HepG2 (cell line): ENCODE measurements around the gene SLC9B2. TPM values are rescaled to one million over a fixed set of nuclear protein-coding genes. Genes with fewer than 3 reads are reported as not detected.

Experiments
- CEBPB ChIP-seq: IDR thresholded peaks from 2 replicates; pipeline ENCODE4 v1.6.1; 2011; ENCODE audit warnings: low read depth, low read length, improper control_type of control experiment, borderline replicate concordance
- CTCF ChIP-seq: sonication (generic); formaldehyde crosslinking; IDR thresholded peaks from 2 replicates; pipeline ENCODE4 v1.5.0; 2020; ENCODE audit warnings: mild to moderate bottlenecking, missing genetic modification reagents, moderate library complexity
- HOMEZ ChIP-seq: IDR thresholded peaks from 2 replicates; pipeline ENCODE4 v1.6.1; 2016; ENCODE audit warnings: low read depth
- PHB2 ChIP-seq: fragments of 450-650 bp; IDR thresholded peaks from 2 replicates; pipeline ENCODE4 v1.6.1; 2018; ENCODE audit not compliant: partially characterized antibody
- RAD21 ChIP-seq: fragments of 450-650 bp; formaldehyde crosslinking; IDR thresholded peaks from 2 replicates; pipeline ENCODE4 v1.5.0; 2020; ENCODE audit warnings: mild to moderate bottlenecking
- RFXAP ChIP-seq: sonication (generic); formaldehyde crosslinking; IDR thresholded peaks from 2 replicates; pipeline ENCODE4 v1.4.0; 2020; ENCODE audit warnings: missing genetic modification reagents, borderline replicate concordance
- RXRB ChIP-seq: IDR thresholded peaks from 2 replicates; pipeline ENCODE4 v1.6.1; 2016; ENCODE audit warnings: borderline replicate concordance, missing genetic modification reagents, missing compliant biosample characterization
- STAG1 ChIP-seq: sonication (generic); formaldehyde crosslinking; IDR thresholded peaks from 2 replicates; pipeline ENCODE4 v1.4.0; 2020; ENCODE audit warnings: missing genetic modification reagents
- THAP11 ChIP-seq: IDR thresholded peaks from 2 replicates; pipeline ENCODE4 v1.6.1; 2016; ENCODE audit warnings: missing biosample characterization, missing genetic modification reagents
- ZC3H13 ChIP-seq: sonication (generic); formaldehyde crosslinking; IDR thresholded peaks from 2 replicates; pipeline ENCODE4 v1.8.1; 2023; ENCODE audit warnings: mild to moderate bottlenecking, missing genetic modification reagents, moderate library complexity
- ZNF547 ChIP-seq: sonication (generic); formaldehyde crosslinking; IDR thresholded peaks from 2 replicates; pipeline ENCODE4 v1.5.1; 2020; ENCODE audit warnings: mild to moderate bottlenecking, missing genetic modification reagents
- ZNF572 ChIP-seq: sonication (generic); formaldehyde crosslinking; IDR thresholded peaks from 2 replicates; pipeline ENCODE4 v1.5.1; 2020; ENCODE audit warnings: mild to moderate bottlenecking, missing genetic modification reagents
- ZSCAN31 ChIP-seq: sonication (generic); formaldehyde crosslinking; IDR thresholded peaks from 2 replicates; pipeline ENCODE4 v1.5.0; 2020; ENCODE audit warnings: low read depth, mild to moderate bottlenecking, missing genetic modification reagents
- polyA plus RNA-seq, 8 experiments: library from polyadenylated mRNA; depleted of rRNA in 3 of 8; stranded (reverse) in 7 of 8; unstranded in 1 of 8; fragments of >200 nt; fragmentation: Illumina TruSeq in 4 of 8; extraction: Trizol in 4 of 8; gene quantifications; 2 replicates each; pipeline versions ENCODE4 v1.2.1 to v1.2.3, GENCODE V29; 2011 to 2016; ENCODE audit warnings: low read depth in 4 of 8, missing spikeins in 1 of 8, mixed read lengths in 1 of 8; ENCODE audit not compliant: insufficient read depth in 1 of 8
- total RNA-seq, 5 experiments: library from RNA; depleted of rRNA; stranded (reverse); fragments of >200 nt; fragmentation: Illumina TruSeq; extraction: Trizol; gene quantifications; 2 replicates each; pipeline ENCODE4 v1.2.3, GENCODE V29; 2016; ENCODE audit warnings: low read depth in 1 of 5
- TF ChIP-seq, protein P1 (sequence below), 2 experiments: sonication (generic) in 1 of 2; formaldehyde crosslinking in 1 of 2; IDR thresholded peaks; 2 replicates each; pipeline versions ENCODE4 v1.4.0 to v1.6.1; 2018 to 2020; ENCODE audit warnings: missing genetic modification reagents in 2 of 2, borderline replicate concordance in 1 of 2, low read depth in 1 of 2, mild to moderate bottlenecking in 1 of 2, missing biosample characterization in 1 of 2
- TF ChIP-seq, protein P2 (sequence below): sonication (generic); formaldehyde crosslinking; IDR thresholded peaks from 2 replicates; pipeline ENCODE4 v1.4.0; 2020; ENCODE audit warnings: missing genetic modification reagents

SLC9B2 gene
- total and polyA plus RNA-seq, 2 of the 13 experiments (the other 11 are each of a cell fraction or from before 2014, with no cell fraction given), result 23.5 to 38.5 TPM

- TF ChIP-seq ZC3H13, result no peak
- TF ChIP-seq HOMEZ (CRISPR knock-in tag), result peak; percentile 32; the same call in 1 of the 2 replicates
- no peak for TF ChIP-seq RFXAP
- TF ChIP-seq CTCF (CRISPR knock-in tag), result peak; percentile 90
- TF ChIP-seq RXRB (CRISPR knock-in tag), result 0 out of 2 replicates have a peak, but pooled peaks have one; percentile 15
- TF ChIP-seq ZSCAN31 (CRISPR knock-in tag), result no peak
- TF ChIP-seq, protein P1, sequence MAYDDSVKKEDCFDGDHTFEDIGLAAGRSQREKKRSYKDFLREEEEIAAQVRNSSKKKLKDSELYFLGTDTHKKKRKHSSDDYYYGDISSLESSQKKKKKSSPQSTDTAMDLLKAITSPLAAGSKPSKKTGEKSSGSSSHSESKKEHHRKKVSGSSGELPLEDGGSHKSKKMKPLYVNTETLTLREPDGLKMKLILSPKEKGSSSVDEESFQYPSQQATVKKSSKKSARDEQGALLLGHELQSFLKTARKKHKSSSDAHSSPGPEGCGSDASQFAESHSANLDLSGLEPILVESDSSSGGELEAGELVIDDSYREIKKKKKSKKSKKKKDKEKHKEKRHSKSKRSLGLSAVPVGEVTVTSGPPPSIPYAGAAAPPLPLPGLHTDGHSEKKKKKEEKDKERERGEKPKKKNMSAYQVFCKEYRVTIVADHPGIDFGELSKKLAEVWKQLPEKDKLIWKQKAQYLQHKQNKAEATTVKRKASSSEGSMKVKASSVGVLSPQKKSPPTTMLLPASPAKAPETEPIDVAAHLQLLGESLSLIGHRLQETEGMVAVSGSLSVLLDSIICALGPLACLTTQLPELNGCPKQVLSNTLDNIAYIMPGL (CRISPR knock-in tag; IDR thresholded peaks at IDR 0.05; ENCODE audit: borderline replicate concordance in 1 of 2, low read depth in 1 of 2), result 0 out of 4 replicates have a peak, but pooled peaks of 1 of the 2 experiments have one; percentile 53
- TF ChIP-seq ZNF572 (CRISPR knock-in tag), result no peak
- TF ChIP-seq PHB2, result no peak
- TF ChIP-seq, protein P2, sequence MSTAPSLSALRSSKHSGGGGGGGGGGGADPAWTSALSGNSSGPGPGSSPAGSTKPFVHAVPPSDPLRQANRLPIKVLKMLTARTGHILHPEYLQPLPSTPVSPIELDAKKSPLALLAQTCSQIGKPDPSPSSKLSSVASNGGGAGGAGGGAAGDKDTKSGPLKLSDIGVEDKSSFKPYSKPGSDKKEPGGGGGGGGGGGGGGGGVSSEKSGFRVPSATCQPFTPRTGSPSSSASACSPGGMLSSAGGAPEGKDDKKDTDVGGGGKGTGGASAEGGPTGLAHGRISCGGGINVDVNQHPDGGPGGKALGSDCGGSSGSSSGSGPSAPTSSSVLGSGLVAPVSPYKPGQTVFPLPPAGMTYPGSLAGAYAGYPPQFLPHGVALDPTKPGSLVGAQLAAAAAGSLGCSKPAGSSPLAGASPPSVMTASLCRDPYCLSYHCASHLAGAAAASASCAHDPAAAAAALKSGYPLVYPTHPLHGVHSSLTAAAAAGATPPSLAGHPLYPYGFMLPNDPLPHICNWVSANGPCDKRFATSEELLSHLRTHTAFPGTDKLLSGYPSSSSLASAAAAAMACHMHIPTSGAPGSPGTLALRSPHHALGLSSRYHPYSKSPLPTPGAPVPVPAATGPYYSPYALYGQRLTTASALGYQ (CRISPR knock-in tag), result no peak
- TF ChIP-seq RAD21, result peak; percentile 68
- TF ChIP-seq CEBPB, result peak; percentile 92
- peak; percentile 99 for TF ChIP-seq STAG1 (CRISPR knock-in tag)
- TF ChIP-seq ZNF547 (CRISPR knock-in tag), result no peak
- peak; percentile 70 for TF ChIP-seq THAP11 (CRISPR knock-in tag)
These were observed 67.5 kb downstream of the SLC9B2 start (continued) for GRCh38 chr4:103008875-103009729.
